NCI-H345 treated with DMSO at 0.1 percent for 48 hours (cell line): Measurements from ENCODE around the gene TGM3.

Experiments used
- DNase-seq: peaks from one replicate; lab custom pipeline; 2025; ENCODE audit not compliant: unreplicated experiment; lab: John Stamatoyannopoulos, UW

TGM3 gene

GRCh38 chr20:2295886-2296515 is at the start of gene TGM3:
Gene TGM3 (plus strand): TSS chr20:2296001. CDS start chr20:2296064, 63 bp downstream.
- DNase-seq = no peak

- DNase-seq = no peak
Measured at GRCh38 chr20:2246069-2246491, 49.7 kb upstream of the TGM3 start.

GRCh38 chr20:2248837-2249236 is 47.0 kb upstream of the TGM3 start:
- no peak for DNase-seq

- DNase-seq = no peak
Measured at GRCh38 chr20:2249935-2250334, 45.9 kb upstream of the TGM3 start.

DNA sequence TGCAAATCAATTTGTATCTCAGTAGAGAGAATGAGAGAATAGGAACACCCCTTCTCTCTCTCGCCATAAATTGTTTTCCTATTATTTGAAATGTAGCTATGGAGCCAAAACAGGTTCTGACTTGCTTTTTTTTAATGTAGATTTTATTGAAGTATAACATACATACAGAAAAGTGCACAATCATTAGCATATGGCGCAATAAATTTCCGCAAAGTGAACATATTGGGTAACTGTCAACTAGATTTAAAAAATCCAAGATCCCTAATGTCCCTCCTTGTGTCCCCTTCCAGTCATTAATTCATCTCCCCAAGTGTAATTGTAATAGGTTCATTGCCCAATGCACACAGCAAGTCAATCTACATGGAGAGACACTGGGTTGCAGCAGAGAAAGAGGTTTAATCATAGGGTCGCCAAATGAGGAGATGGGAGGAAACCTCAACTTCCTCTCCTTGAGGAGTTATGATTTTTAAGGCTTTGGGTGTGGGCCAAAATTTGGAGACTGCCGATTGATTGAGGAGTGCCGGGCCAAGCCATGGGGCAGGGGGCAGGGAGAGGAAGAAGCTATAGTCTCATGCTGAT is 43.3 kb upstream of the TGM3 start:
- no peak for DNase-seq

- no peak for DNase-seq
Measured at GRCh38 chr20:2253256-2253655, 42.5 kb upstream of the TGM3 start.

DNA sequence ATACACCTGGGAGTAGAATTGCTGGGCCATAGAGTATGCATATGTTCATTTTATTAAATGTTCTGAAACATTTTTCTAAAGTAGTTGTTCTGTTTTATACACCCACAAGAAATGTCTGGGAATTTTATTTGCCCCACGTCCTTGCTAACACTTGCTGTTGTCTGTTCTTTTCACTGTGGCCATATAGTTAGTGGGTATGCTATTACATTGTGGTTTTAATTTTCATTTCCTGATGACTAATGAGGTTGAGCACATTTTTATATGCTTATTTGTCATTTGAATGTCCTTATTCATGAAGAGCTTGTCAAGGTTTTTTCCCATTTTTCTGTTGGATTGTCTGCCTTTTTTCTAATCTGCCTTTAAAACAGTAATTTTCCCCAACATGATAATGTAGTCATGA is 41.5 kb upstream of the TGM3 start:
- no peak for DNase-seq

DNA sequence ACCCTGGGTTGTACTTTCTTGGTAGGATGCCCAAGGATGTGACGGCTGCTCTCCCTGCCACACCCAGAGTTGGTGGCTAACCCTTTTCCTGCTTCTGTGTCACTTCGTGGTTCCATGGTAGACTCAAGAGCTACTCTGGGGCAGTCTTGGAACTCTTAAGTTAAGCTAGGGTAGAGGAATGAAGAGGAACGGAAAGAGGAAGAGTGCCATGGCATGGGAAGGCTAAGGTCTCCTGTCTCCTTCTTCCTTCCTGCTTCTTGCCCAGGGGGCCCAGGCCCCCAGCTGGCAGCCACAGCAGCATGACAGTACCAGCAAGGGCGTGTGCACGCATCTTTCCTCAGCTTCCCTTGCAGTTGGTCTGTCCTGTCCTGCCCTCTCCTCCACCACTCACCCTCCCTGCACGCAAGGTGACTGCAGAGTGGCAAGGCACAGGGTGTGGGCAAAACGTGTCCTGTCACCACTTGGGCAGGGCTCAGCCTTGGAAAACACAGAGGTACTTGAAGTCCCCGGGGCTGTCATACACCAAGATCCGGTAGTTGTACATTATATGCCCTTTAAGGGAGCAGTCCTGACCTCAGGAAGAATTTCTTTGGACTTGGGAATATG is 39.8 kb upstream of the TGM3 start:
- DNase-seq = no peak

DNA sequence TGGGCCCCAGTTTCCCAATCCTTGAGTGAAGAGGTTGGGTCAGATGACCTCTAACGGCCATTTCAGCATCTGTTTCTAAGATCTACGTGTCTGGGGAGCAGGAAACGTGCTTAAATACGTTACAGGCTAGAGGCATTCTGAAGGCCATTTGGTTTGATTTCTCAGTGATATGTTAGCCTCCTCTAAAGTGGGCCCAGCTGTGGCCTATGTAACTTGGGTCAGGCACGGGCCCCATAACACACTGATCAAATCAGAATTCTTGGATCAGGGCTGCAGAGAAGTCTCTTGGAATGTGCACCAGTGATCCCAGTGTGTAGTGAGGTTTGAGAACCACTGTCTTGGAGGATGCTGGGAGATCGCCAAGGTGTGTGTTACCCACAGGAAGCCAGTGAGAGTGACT is 36.1 kb upstream of the TGM3 start:
- DNase-seq = no peak

DNA sequence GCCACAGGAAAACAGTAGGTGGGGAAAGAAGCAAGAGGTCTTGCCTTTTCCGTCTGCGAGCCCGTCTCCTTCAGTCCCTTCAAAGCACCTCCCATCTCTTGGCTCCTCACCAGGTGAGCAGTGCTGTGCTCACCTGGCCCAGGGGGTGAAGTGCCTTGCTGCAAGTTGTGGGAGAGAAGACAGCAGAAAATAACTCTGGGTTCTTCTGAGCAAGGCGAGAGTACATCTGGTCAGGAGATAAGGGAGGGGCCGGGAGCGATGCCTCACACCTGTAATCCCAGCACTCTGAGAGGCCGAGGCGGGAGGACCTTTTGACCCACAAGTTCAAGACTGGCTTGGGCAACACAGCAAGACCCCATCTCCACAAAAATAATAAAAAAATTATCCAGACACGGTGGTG is 35.6 kb upstream of the TGM3 start:
- DNase-seq = no peak

GRCh38 chr20:2261046-2261485 is 34.7 kb upstream of the TGM3 start:
- DNase-seq = no peak

DNA sequence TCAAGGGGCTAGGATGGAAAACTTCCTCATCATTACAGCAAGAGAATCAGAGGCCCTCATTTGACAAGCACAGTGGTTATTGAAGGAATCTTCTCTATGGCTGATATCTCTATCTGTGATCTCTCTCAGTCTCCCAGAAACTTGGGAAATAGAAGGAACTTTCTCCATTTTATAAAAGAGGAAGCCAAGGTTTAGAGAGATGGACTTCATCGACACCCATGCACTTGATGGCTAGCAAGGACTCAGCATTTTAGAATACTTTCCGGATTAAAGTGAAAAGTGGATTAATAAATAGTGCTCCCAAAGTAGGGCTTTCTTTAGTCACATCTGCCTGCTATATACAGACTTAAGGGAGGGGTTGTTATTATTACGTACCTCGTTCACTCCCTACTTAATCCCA is 34.2 kb upstream of the TGM3 start:
- no peak for DNase-seq

DNA sequence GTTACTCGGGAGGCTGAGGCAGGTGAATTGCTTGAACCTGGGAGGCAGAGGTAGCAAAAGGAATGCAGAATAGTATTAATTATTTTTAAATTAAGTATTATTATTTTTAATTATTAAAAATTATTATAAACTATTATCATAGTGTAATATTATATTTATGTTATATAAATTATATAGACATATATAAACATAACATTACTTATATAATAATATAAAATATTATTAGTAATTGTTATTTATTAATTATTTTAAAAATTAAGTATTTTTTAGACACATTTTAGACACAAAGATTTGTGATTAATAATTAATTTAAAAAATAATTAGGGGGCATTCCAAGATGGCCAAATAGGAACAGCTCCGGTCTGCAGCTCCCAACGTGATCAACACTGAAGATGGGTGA is 31.7 kb upstream of the TGM3 start:
- DNase-seq = no peak

GRCh38 chr20:2264621-2265374 is 31.0 kb upstream of the TGM3 start:
- DNase-seq = peak; percentile 7

DNA sequence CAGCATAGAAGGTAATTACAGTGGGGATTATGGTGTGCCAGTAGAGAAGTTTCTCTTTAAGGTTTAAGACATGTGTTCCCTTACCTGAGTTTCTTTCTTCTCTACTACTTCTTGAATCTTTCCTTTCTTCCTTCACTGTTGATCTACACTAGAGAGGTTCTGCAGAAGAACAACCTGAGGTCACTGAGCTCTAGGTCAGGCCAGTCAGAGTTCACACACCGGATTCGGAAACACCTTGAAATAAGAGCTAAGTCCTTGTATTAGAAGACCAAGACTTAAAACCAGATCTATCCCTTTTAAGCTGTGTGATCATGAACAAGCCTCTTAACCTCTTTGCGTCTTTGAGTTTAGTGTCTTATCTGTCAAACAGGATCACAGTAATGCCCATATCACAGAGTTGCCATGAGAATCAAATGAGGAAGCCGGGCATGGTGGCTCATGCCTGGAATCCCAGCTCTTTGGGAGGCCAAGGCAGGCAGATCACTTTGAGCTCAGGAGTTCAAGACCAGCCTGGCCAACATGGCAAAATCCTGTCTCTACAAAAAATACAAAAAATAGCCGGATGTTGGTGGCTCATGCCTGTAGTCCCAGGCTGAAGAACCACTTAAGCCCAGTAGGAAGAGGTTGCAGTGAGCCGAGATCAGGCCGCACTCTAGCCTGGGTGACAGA is 22.0 kb upstream of the TGM3 start:
- DNase-seq = no peak

DNA sequence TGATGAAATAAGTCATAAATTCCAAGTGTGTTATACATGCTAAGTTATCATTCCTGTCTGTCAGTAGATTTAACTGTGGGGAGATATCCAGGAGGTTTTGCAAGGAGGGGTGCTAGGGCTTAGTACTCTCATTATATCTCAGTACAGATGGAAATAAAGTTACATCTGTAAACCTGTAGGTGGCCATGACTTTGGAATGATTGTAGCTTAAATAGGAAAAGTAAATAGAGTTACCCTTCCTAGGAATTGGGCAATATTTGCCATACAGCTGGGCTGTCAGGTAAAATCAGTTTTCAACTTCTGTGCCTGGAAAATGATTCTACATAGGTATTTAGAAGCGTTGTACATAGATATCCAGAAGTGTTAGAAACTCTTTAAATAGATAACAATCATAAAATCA is 19.8 kb upstream of the TGM3 start:
- no peak for DNase-seq

DNA sequence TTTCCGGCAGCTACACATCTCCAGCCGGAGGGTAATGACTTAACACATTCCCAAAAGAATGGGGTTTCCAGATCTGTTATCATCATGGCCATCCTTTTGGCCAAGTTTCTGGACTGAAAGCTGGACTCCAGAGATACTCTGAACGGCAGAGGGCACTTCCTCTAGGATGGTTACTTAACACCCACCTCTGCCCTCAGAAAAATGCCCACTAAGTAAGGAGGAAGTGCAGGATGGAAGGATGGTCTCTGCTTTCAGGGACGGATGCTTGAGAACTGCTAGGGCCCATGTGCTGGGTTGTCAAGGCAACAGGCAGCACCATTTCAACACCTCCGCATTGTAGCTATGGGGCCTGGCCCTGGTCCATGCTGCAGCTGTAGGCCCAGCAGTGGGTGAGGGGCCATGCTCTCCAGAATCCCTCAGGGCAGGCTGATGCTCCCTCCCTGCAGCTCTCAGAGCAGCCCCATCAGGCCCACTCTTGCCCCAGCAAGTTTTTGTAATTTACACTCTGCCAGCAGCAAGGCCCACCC is 16.5 kb upstream of the TGM3 start:
- DNase-seq = no peak

DNA sequence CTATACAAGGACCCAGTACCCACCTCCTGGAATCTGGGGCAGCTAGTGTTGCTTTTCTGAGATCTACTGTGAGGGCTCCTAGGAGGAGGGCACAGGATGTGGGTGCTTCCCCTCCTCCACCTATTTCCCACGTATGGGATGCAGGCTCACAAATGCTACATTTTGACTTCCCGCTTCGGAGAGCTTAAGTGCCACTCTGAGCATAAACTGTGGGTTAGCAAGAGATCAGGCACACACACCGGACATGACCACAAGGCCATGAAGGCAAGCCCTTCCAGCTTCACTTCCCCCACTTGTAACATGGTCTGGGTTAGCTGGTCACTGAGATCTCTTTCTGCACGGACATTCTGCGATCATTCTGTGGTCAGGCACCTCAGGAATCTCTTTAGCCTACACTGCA is 15.7 kb upstream of the TGM3 start:
- DNase-seq = no peak

GRCh38 chr20:2281563-2281962 is 14.2 kb upstream of the TGM3 start:
- no peak for DNase-seq

- DNase-seq = no peak
Measured at GRCh38 chr20:2282181-2282580, 13.6 kb upstream of the TGM3 start.

GRCh38 chr20:2283706-2284423 is 11.9 kb upstream of the TGM3 start:
- no peak for DNase-seq
